Measurements from ENCODE around the gene TBC1D8.

TBC1D8 gene

GRCh38 chr2:100976645-100977391, 174.4 kb downstream of the TBC1D8 start:
- H3K4me3 ChIP-seq (ENCODE audit: low read depth, low read length), result no peak overlapping the region
- TF ChIP-seq CTCF (conservative IDR thresholded peaks at IDR 0.05; ENCODE audit: low read depth, low read length), result no peak
- DNase-seq (ENCODE audit: low read depth), result no peak

GRCh38 chr2:100976061-100976460, 175.1 kb downstream of the TBC1D8 start:
- no peak for DNase-seq (ENCODE audit: low read depth)

GRCh38 chr2:100975521-100975785, 175.7 kb downstream of the TBC1D8 start:
- no peak overlapping the region for H3K4me3 ChIP-seq (ENCODE audit: low read depth, low read length)
- TF ChIP-seq CTCF (conservative IDR thresholded peaks at IDR 0.05; ENCODE audit: low read depth, low read length), result no peak
- DNase-seq (ENCODE audit: low read depth), result no peak

More at GRCh38 chr2:100976061-100976460, 175.1 kb downstream of the TBC1D8 start:
- no peak for TF ChIP-seq CTCF (conservative IDR thresholded peaks at IDR 0.05; ENCODE audit: low read depth, low read length)
- no peak overlapping the region for H3K4me3 ChIP-seq (ENCODE audit: low read depth, low read length)

GRCh38 chr2:100974712-100975520, 176.3 kb downstream of the TBC1D8 start:
- DNase-seq (ENCODE audit: low read depth), result no peak
- no peak overlapping the region for H3K4me3 ChIP-seq (ENCODE audit: low read depth, low read length)
- no peak for TF ChIP-seq CTCF (conservative IDR thresholded peaks at IDR 0.05; ENCODE audit: low read depth, low read length)

- H3K4me3 ChIP-seq (ENCODE audit: low read depth, low read length), result no peak overlapping the region
- TF ChIP-seq CTCF (conservative IDR thresholded peaks at IDR 0.05; ENCODE audit: low read depth, low read length), result no peak
- DNase-seq (ENCODE audit: low read depth), result no peak
These were observed 178.7 kb downstream of the TBC1D8 start for GRCh38 chr2:100972452-100972851.

- H3K4me3 ChIP-seq (ENCODE audit: low read depth, low read length), result no peak overlapping the region
- no peak for TF ChIP-seq CTCF (conservative IDR thresholded peaks at IDR 0.05; ENCODE audit: low read depth, low read length)
- no peak for DNase-seq (ENCODE audit: low read depth)
These were observed 180.0 kb downstream of the TBC1D8 start for GRCh38 chr2:100971221-100971620.

All from choroid plexus epithelial cell (primary cell).